T-helper 1 cell treated with Interleukin-12 subunit alpha and Interleukin-12 subunit beta and Interleukin-4 antibody, amounts not matched to agents 30 μg/mL and 1 μg/mL, for 36 hours (primary cell): ENCODE measurements around the gene FLAD1.

Source experiments
- H3K27ac Mint-ChIP-seq: one replicate; pipeline ENCODE4 v1.8.0; 2021; ENCODE audit warnings: mild to moderate bottlenecking, mixed read lengths
- H3K27me3 Mint-ChIP-seq: one replicate; pipeline ENCODE4 v1.8.0; 2021; ENCODE audit warnings: low read depth, mixed read lengths
- H3K36me3 Mint-ChIP-seq: one replicate; pipeline ENCODE4 v1.8.0; 2021; ENCODE audit warnings: low read depth, mixed read lengths
- H3K4me1 Mint-ChIP-seq: one replicate; pipeline ENCODE4 v1.8.0; 2021; ENCODE audit warnings: low read depth, mixed read lengths
- H3K4me3 Mint-ChIP-seq: one replicate; pipeline ENCODE4 v1.8.0; 2021; ENCODE audit warnings: mild to moderate bottlenecking, moderate library complexity, mixed read lengths
- H3K9me3 Mint-ChIP-seq: one replicate; pipeline ENCODE4 v1.8.0; 2021; ENCODE audit warnings: mixed read lengths

Gene FLAD1

DNA sequence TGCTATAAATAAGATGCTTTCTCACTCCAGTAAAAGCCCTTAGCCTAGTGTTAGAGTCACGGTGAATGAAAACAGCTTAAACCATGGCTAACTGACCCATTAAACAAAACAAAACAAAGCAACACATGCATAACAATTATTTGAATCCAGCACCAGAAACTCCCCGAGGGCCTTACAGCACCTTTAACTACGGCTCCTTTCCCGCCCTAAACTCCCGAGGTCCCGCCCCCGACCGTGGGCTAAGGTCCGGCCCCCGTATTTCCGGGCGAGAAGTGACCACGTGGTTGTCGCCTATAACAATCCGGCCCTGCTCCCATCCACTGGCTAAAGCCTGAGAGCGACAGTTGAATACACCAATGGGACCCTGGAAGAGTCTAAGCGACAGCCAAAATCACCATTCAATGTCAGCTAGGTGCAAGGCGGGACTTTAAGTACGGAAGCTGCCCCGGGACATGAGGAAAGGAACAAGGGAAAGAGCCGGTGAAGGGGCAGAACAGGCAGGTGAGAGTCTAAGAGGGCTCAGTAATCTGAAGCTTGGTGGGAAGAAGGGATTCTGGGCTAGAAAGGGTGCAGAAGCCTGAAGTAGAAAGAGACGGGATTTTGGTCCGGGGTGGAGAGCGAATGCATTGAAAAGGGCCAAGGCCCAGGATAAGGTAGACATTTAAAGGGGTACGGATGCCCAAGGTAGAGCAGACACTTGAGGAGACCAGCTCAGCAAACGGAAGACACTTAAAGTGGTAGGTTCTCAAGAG lies at the start of gene FLAD1:
Gene FLAD1 (plus strand): TSS at position 448 of the 752 bp plus-strand sequence. CDS start 351 bp downstream, outside the sequence.
- peak within 1 kb of the TSS; percentile 57 for H3K27ac Mint-ChIP-seq
- no peaks in the 10 kb centered on the region for H3K27me3 Mint-ChIP-seq
- H3K4me3 Mint-ChIP-seq: no peak within 1 kb of the TSS
- peaks cover 16% of the 10 kb centered on the region for H3K4me1 Mint-ChIP-seq
- peaks cover 10% of the 10 kb centered on the region for H3K36me3 Mint-ChIP-seq
- no peaks in the 10 kb centered on the region for H3K9me3 Mint-ChIP-seq

DNA sequence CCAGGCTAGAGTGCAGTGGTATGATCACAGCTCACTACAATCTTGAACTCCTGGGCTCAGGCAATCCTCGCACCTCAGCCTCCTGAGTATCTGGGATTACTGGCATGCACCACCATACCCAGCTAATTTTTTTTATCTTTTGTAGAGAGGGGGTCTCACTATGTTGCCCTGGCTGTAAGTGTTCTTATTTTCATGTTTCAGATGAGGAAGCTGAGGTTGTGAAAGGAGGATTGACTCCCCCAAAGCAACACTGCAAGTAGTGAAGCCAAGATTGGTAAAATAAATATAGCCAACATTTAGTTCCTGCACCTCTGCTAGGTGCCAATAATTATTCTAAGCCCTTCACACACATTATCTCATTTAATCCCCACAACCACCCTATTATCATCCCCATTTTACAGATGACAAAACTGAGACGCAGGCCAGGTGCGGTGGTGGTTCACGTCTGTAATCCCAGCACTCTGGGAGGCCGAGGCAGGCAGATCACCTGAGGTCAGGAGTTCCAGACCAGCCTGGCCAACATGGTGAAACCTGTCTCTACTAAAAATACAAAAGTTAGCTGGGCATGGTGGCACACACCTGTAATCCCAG lies 48.7 kb upstream of the FLAD1 start:
- Mint-ChIP-seq H3K4me3 (no peak overlapping the region), H3K4me1 (peaks cover 30% of the 10 kb centered on the region), H3K36me3 (peaks cover 9% of the 10 kb centered on the region), H3K27me3 (no peaks in the 10 kb centered on the region), H3K27ac (no peak overlapping the region), H3K9me3 (no peaks in the 10 kb centered on the region)

DNA sequence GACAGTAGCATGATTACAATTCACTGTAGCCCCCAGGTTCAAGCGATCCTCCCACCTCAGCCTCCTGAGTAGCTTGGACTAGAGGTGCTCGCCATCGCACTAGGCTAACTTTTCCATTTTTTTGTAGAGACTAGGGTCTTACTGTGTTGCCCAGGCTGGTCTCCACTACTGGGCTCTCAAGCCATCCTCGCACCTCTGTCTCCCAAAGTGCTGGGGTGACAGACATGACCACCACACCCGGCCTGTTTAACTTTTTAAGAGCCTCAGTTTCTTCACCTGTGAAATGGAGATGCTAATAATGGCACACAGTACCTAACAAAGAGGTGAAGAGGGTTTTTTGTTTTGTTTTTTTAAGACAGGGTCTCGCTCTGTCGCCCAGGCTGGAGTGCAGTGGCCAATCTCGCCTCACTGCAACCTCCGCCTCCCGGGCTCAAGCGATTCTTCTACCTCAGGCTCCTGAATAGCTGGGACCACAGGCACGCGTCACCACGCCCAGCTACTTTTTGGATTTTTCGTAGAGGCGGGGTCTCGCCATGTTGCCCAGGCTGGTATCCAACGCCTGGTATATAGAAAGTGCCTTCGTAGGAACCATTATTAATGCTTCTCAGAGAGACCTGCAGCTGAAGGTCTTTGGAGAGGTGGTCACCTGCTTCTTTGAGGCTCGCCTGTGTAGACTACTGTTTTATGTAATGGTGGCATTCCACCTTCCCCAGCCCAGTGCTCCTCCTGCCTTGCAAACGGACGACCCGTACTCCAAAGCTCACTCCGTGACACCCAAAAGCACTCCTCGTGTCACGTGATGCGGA lies 47.2 kb upstream of the FLAD1 start:
- Mint-ChIP-seq H3K27ac (peak overlapping the region; percentile 96), H3K36me3 (peaks cover 8% of the 10 kb centered on the region), H3K9me3 (no peaks in the 10 kb centered on the region), H3K4me1 (peaks cover 40% of the 10 kb centered on the region), H3K4me3 (peak overlapping the region; percentile 98), H3K27me3 (no peaks in the 10 kb centered on the region)

DNA sequence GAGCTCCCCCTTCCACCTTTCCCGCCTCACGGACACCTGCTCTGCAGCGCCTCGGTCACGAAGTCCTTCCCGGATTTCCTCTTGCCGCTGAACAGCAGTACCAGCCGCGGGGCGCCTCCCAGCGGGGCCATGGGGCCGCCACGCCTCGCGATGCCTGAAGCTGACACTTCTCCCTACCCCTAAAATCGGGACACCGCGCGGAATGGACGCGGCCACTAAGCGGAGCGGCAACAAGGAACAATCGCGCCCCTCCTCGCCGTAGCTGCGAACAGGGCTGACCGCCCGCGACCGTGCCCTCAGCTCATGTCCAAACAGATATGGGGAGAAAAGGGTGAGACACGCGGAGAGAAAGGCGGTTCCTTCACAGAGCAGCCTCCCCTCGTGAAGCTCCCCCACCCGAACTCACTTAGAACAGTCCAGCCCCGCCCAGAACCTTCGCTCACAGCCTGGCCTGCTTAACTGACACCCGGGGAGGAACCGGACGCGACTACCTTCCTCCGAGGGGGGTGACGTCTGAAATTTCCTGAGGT lies 46.5 kb upstream of the FLAD1 start, which contains the start of gene PMVK:
Gene PMVK (minus strand): TSS at position 165 of the 530 bp plus-strand sequence. CDS start 34 bp downstream, at position 131.
- Mint-ChIP-seq H3K27me3 (no peaks in the 10 kb centered on the region), H3K27ac (peak within 1 kb of the TSS; percentile 96), H3K9me3 (no peaks in the 10 kb centered on the region), H3K4me3 (peak within 1 kb of the TSS; percentile 98), H3K36me3 (peaks cover 8% of the 10 kb centered on the region), H3K4me1 (peaks cover 45% of the 10 kb centered on the region)

DNA sequence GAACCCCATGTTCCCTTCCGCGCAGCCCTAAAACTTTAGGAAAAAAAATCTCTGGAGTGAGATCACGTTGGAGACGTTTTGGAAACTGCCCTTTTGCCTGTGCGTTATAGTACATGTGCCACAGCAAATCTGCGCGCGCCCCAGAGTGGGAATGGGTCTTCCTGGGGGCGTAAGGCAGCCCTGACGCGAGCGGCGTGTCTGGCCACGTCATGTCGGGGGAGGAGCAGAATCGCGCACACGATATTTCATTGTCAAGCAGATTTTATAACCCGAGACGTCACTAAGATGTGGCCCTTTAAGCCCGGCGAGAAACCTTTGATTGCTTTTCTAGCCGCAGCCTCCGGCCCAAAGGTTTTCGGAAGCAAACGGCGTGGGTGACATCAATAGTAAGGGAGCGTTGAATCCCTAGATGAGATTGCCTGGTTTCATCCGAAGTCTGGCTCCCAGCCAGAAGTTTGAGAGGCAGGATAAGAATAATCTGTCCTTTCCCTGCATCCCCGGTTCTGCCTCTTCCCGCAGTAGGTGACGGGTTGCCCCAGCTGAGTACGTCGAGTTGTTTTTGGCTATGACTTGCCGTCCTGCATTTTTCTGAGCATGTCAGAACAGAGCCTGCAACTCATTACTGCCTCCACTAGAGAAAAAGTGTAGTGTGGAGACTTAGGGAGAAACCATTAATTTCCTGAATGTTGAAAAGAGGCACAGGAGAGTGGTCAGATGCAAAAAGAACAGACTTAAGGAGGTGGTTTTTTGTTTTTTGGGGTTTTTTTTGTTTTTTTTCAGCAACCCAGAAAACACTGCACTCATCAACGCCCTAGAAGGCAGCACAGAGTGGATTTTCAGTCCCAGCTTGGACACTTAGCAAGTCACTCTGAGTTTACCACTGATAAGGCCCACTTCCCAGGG lies 45.8 kb upstream of the FLAD1 start:
- Mint-ChIP-seq H3K4me3 (peak overlapping the region; percentile 98), H3K4me1 (peaks cover 51% of the 10 kb centered on the region), H3K9me3 (no peaks in the 10 kb centered on the region), H3K27ac (peak overlapping the region; percentile 96), H3K27me3 (no peaks in the 10 kb centered on the region), H3K36me3 (peaks cover 8% of the 10 kb centered on the region)

DNA sequence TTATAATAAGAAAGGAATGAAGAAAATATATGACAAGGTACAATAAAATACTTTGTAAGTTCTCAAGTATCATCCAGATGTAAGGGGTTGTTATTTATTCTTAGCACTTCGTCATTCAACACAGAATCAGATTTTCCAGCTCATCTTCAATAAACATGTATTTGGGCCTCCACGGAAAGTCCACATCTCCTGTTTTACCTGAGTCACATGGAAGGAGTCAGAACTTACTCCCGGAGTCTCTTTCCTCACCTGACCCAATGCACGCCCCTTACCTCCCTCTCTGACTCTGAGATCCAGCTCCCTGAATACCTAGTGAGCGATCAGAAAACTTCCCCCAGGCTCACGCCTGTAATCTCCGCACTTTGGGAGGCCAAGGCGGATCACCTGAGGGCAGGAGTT lies 45.2 kb upstream of the FLAD1 start:
- peak overlapping the region; percentile 96 for H3K27ac Mint-ChIP-seq
- H3K4me3 Mint-ChIP-seq: peak overlapping the region; percentile 98
- peaks cover 8% of the 10 kb centered on the region for H3K36me3 Mint-ChIP-seq
- H3K4me1 Mint-ChIP-seq: peaks cover 58% of the 10 kb centered on the region
- no peaks in the 10 kb centered on the region for H3K27me3 Mint-ChIP-seq
- H3K9me3 Mint-ChIP-seq: no peaks in the 10 kb centered on the region

DNA sequence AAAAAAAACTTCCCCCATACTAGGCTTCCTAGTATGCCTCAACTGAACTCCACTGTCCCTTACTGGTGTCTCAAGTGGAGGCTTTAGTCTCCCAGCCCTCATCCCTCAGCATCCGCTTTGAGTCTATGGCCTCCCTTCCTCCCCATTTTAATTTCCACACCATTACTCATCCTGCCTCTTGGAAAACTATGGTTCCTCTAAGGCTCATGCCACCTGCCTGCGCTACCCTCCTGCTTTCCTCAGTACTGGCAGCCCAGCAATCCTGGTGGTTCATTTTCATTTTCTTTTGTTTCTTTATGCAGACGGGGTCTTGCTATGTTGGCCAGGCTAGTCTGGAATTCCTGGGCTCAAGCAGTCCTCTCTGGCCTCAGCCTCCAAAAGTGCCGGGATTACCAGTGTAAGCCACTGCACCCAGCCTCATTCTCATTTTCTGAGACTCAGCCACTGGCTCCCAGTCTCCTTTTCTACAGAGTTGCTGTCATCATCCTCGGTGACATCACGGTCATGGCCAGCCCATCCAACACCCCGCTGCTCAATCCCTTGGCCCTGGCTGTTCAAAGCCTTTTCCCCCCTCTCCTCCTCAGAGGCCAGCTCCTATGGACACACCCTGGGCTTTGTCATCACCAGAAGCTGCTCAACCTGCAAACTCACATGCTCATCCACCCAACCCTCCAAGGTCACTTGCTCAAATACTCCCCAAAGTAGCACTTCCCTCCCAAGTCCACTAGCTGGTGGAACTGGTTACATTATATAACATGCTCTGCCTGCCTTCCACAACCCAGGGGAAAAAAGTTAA lies 44.3 kb upstream of the FLAD1 start:
- Mint-ChIP-seq H3K4me3 (peak overlapping the region; percentile 71), H3K36me3 (peaks cover 8% of the 10 kb centered on the region), H3K27ac (peak overlapping the region; percentile 96), H3K4me1 (peaks cover 64% of the 10 kb centered on the region), H3K9me3 (no peaks in the 10 kb centered on the region), H3K27me3 (no peaks in the 10 kb centered on the region)

DNA sequence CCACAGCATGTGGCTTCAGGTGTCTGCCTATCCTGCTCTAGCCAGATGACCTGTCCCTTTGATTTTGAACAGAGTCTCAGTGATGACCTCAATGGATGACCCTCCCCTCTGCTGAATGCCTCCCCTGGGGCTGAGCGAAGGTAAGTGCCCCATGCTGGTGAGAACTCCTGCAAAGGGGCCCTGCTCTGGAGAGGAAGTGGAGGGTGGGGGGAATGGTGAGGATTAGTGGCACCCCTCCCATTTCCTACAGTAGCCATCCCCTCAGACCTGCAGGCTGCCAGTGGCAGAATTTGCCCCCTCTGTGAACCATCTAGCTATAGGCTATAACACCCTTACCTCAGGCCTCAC lies 43.0 kb upstream of the FLAD1 start:
- H3K27ac Mint-ChIP-seq: peak overlapping the region; percentile 68

DNA sequence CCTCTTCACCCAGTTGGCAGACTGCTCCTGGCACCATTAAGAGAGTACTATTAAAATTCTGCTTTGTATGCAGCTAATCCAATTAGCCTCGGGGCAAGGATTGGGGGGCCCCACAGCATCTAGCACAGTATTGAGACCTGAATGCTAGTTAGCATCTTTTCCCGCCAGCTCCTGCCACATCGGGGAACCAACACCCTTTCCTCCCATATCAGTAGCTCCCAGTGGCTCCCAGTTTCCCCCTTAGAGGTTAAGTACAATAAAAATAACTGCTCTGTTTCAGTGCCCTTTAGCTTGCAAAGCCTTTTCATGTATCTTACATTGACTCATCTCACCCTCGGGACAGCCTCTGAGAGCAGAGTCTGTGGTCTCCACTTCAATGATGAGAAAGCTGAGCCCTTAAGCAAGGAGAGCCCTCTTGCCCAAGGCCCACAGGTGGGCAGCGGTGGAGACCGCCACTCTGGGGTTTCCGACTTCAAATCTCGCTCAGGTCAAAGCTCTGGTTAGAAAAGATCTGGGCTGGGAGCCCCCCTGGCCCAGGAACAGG lies 42.4 kb upstream of the FLAD1 start:
- H3K9me3 Mint-ChIP-seq: no peaks in the 10 kb centered on the region
- H3K4me1 Mint-ChIP-seq: peaks cover 66% of the 10 kb centered on the region
- H3K27me3 Mint-ChIP-seq: no peaks in the 10 kb centered on the region
- H3K36me3 Mint-ChIP-seq: peaks cover 18% of the 10 kb centered on the region
- H3K4me3 Mint-ChIP-seq: peak overlapping the region; percentile 8
- H3K27ac Mint-ChIP-seq: peak overlapping the region; percentile 68

More for the DNA sequence above, 43.0 kb upstream of the FLAD1 start:
- peaks cover 18% of the 10 kb centered on the region for H3K36me3 Mint-ChIP-seq
- peaks cover 67% of the 10 kb centered on the region for H3K4me1 Mint-ChIP-seq
- H3K4me3 Mint-ChIP-seq: no peak overlapping the region
- no peaks in the 10 kb centered on the region for H3K27me3 Mint-ChIP-seq
- H3K9me3 Mint-ChIP-seq: no peaks in the 10 kb centered on the region

DNA sequence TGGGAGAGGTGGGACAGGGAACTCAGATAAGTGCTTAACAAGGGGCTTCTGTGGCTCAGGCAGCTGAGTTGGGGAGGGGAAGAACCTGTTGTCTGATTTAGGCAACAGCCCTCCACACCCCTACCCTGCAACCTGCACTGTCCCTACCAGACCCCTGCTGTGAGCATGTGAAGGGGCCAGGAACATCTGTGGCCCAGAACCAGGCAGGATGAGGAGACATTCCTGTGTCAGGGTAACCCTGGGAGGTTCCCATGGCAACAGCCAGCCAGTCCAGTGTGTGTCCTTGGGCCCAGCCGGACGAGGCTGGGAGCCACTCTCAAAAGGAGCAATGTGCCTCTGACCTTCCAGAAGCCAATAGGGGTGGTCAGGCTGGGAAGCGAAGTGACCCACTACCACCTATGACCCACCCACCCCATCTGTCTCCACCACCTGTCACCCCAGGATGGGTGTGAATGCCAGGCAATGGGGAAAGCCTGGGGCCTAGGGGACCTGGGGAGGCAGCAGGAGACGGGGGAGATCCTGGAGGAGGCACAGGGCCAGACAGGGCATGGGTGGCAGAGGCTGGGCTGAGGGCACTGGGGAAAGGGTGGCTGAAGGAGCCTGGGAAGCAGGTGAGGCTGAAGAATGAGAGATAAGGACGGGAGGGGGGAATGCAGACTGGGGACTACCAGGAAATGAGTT lies 41.7 kb upstream of the FLAD1 start:
- Mint-ChIP-seq H3K27me3 (no peaks in the 10 kb centered on the region), H3K4me3 (peak overlapping the region; percentile 18), H3K4me1 (peaks cover 61% of the 10 kb centered on the region), H3K9me3 (no peaks in the 10 kb centered on the region), H3K27ac (peak overlapping the region; percentile 68), H3K36me3 (peaks cover 22% of the 10 kb centered on the region)

DNA sequence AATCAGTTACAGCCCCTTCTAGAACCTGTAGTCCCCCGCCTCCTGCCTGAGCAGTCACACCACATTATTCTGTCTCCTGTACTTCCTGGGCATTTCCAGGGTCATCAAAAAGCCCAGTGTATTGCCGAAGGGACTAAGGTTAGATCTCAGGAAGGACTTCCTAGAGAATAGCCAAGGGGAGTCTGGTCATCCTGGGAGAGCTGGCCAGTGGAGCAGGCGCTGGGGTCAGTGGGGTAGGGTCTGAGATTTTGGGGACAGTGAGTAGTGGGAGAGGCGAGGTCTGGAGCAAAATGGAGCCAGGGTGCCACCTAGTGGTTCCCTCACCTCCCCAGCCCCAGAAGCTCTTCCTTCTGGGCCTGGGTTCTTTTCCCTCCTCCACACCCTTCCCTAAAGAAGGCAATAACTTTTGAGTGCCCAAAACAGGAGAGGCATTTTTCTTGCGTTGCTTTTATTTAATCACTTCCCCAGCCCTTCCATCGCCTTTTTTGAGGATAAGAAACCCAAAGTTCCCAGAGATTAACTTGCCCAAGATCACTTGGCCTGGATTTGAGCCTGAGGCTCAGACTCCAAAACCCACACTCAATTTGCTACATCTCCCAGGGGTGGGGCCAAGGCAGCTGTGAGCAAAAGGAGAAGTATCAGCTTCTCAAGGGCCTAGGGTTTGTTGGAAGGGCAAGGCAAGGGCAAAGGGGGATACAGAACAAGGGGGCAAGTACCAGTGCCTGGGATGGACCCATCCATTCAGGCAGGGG lies 39.3 kb upstream of the FLAD1 start:
- H3K27ac Mint-ChIP-seq: peak overlapping the region; percentile 90
- H3K27me3 Mint-ChIP-seq: no peaks in the 10 kb centered on the region
- peak overlapping the region; percentile 33 for H3K4me3 Mint-ChIP-seq
- H3K4me1 Mint-ChIP-seq: peaks cover 50% of the 10 kb centered on the region
- H3K36me3 Mint-ChIP-seq: peaks cover 29% of the 10 kb centered on the region
- no peaks in the 10 kb centered on the region for H3K9me3 Mint-ChIP-seq
